ENCODE results near the gene APP. TPM values are rescaled to one million over a fixed set of nuclear protein-coding genes. Genes with fewer than 3 reads are reported as not detected.
A peak's percentile ranks its signal among the peaks of the same experiment; 100 is the strongest.

APP gene
- total and polyA plus RNA-seq, 2 of the 13 experiments (the other 11 are each of a cell fraction or from before 2014, with no cell fraction given) = 70.6 to 262 TPM

- no peak for TF ChIP-seq ZNF318 (CRISPR knock-in tag; IDR thresholded peaks at IDR 0.05)
- no peak for TF ChIP-seq SMYD3 (CRISPR knock-in tag; IDR thresholded peaks at IDR 0.05)
- TF ChIP-seq FUBP1 (CRISPR knock-in tag; IDR thresholded peaks at IDR 0.05; ENCODE audit: borderline replicate concordance) = no peak
- TF ChIP-seq LCORL (IDR thresholded peaks at IDR 0.05) = peak; percentile 93
- no peak for TF ChIP-seq LCORL (CRISPR knock-in tag; IDR thresholded peaks at IDR 0.05)
- TF ChIP-seq JUND (CRISPR knock-in tag; IDR thresholded peaks at IDR 0.05) = no peak
- no peak for TF ChIP-seq TARDBP (CRISPR knock-in tag; IDR thresholded peaks at IDR 0.05)
- TF ChIP-seq ZNF251 (CRISPR knock-in tag; IDR thresholded peaks at IDR 0.05) = no peak
- no peak for TF ChIP-seq NR2C2 (CRISPR knock-in tag; IDR thresholded peaks at IDR 0.05; ENCODE audit: borderline replicate concordance)
- no peak for TF ChIP-seq ZUFSP (CRISPR knock-in tag; IDR thresholded peaks at IDR 0.05; ENCODE audit: borderline replicate concordance)
- TF ChIP-seq PAWR (CRISPR knock-in tag; IDR thresholded peaks at IDR 0.05; ENCODE audit: borderline replicate concordance) = no peak
- no peak for TF ChIP-seq ZNF503 (CRISPR knock-in tag; IDR thresholded peaks at IDR 0.05)
- no peak for TF ChIP-seq ZFP90 (CRISPR knock-in tag; IDR thresholded peaks at IDR 0.05; ENCODE audit: borderline replicate concordance)
- TF ChIP-seq NR2F2 (IDR thresholded peaks at IDR 0.05; ENCODE audit: borderline replicate concordance, low read depth) = no peak
These were observed 30.4 kb downstream of the APP start (continued) for GRCh38 chr21:26140164-26140579.

Measured in HepG2 (cell line).